GM12878 (cell line): ENCODE results near the gene AKAP13. TPM values are rescaled to one million over a fixed set of nuclear protein-coding genes. Genes with fewer than 3 reads are reported as not detected.

Source experiments
- BACH1 ChIP-seq: fragments of 450-650 bp; IDR thresholded peaks from 2 replicates; pipeline ENCODE4 v1.6.1; 2017; ENCODE audit warnings: mild to moderate bottlenecking, borderline replicate concordance
- BCL11A ChIP-seq: IDR thresholded peaks from 2 replicates; pipeline ENCODE4 v1.6.1; 2011; ENCODE audit warnings: low read depth, low read length
- BMI1 ChIP-seq: fragments of 450-650 bp; IDR thresholded peaks from 2 replicates; pipeline ENCODE4 v1.6.1; 2016; ENCODE audit warnings: mild to moderate bottlenecking, moderate library complexity, borderline replicate concordance
- CREB1 ChIP-seq: IDR thresholded peaks from 2 replicates; pipeline ENCODE4 v1.6.1; 2012; ENCODE audit warnings: low read depth, mild to moderate bottlenecking, inconsistent platforms
- DPF2 ChIP-seq: fragments of 450-650 bp; IDR thresholded peaks from 2 replicates; pipeline ENCODE4 v1.6.1; 2017; ENCODE audit warnings: mild to moderate bottlenecking
- E2F8 ChIP-seq: fragments of 450-650 bp; IDR thresholded peaks from 2 replicates; pipeline ENCODE4 v1.6.1; 2018; ENCODE audit warnings: mild to moderate bottlenecking, low read depth, moderate library complexity; ENCODE audit not compliant: partially characterized antibody
- E4F1 ChIP-seq: fragments of 450-650 bp; IDR thresholded peaks from 2 replicates; pipeline ENCODE4 v1.6.1; 2018; ENCODE audit warnings: borderline replicate concordance, mild to moderate bottlenecking; ENCODE audit not compliant: partially characterized antibody
- EED ChIP-seq: sonication (generic); IDR thresholded peaks from 2 replicates; pipeline ENCODE4 v1.6.1; 2016; ENCODE audit warnings: antibody characterized with exemption, low read depth
- HDAC2 ChIP-seq: fragments of 200-600 bp; sonication (generic); IDR thresholded peaks from 2 replicates; pipeline ENCODE4 v1.6.1; 2017
- IRF3 ChIP-seq: fragments of 450-650 bp; IDR thresholded peaks from 2 replicates; pipeline ENCODE4 v1.6.1; 2014; ENCODE audit warnings: mild to moderate bottlenecking
- JUND ChIP-seq: IDR thresholded peaks from 2 replicates; pipeline ENCODE4 v1.6.1; 2012; ENCODE audit warnings: low read depth, mild to moderate bottlenecking, low read length, improper control_type of control experiment, moderate library complexity
- MLLT1 ChIP-seq: fragments of 450-650 bp; IDR thresholded peaks from 2 replicates; pipeline ENCODE4 v1.6.1; 2016; ENCODE audit warnings: mild to moderate bottlenecking
- MTA2 ChIP-seq: fragments of 450-650 bp; IDR thresholded peaks from 2 replicates; pipeline ENCODE4 v1.6.1; 2016; ENCODE audit warnings: low read depth, mild to moderate bottlenecking, moderate library complexity
- PAX8 ChIP-seq: fragments of 450-650 bp; IDR thresholded peaks from 2 replicates; pipeline ENCODE4 v1.6.1; 2017; ENCODE audit warnings: mild to moderate bottlenecking, moderate library complexity
- PML ChIP-seq: IDR thresholded peaks from 2 replicates; pipeline ENCODE4 v1.6.1; 2012; ENCODE audit warnings: low read length, inconsistent platforms
- POLR2A ChIP-seq: IDR thresholded peaks from 2 replicates; pipeline ENCODE4 v1.6.1; 2011; ENCODE audit warnings: low read depth, mild to moderate bottlenecking, low read length
- RAD51 ChIP-seq: fragments of 450-650 bp; IDR thresholded peaks from 2 replicates; pipeline ENCODE4 v1.6.1; 2016; ENCODE audit warnings: moderate library complexity, mild to moderate bottlenecking, inconsistent platforms
- SREBF1 ChIP-seq: IDR thresholded peaks from 2 replicates; pipeline ENCODE4 v1.6.1; 2012; ENCODE audit warnings: mild to moderate bottlenecking, low read length
- TCF3 ChIP-seq: IDR thresholded peaks from 2 replicates; pipeline ENCODE4 v1.6.1; 2012; ENCODE audit warnings: low read depth, mild to moderate bottlenecking, low read length, borderline replicate concordance; ENCODE audit not compliant: insufficient read depth
- ZBTB40 ChIP-seq: fragments of 450-650 bp; IDR thresholded peaks from 2 replicates; pipeline ENCODE4 v1.6.1; 2016; ENCODE audit warnings: mild to moderate bottlenecking, moderate library complexity, borderline replicate concordance
- ZNF274 ChIP-seq: IDR thresholded peaks from one replicate; pipeline ENCODE4 v1.8.0; 2011; ENCODE audit not compliant: insufficient read length, insufficient read depth
- polyA plus RNA-seq, 11 experiments: library from polyadenylated mRNA; depleted of rRNA in 4 of 11; unstranded in 6 of 11; stranded (reverse) in 5 of 11; fragments of >200 nt; fragmentation: Nextera tagmentation in 4 of 11; fragmentation: Illumina TruSeq in 1 of 11; extraction: Ambion mirVana in 4 of 11; extraction: Trizol in 1 of 11; gene quantifications; 1 replicate in 1 of 11; 2 replicates in 10 of 11; pipeline versions ENCODE4 v1.2.1 to v1.2.3, GENCODE V29; 2011 to 2016; ENCODE audit warnings: inconsistent platforms in 2 of 11, missing spikeins in 2 of 11, low read depth in 1 of 11
- total RNA-seq, 4 experiments: library from RNA; depleted of rRNA in 3 of 4; stranded (reverse); fragments of >200 nt in 3 of 4; fragmentation: Illumina TruSeq in 1 of 4; extraction: Trizol in 1 of 4; gene quantifications; 2 replicates each; pipeline versions ENCODE4 v1.2.1 to v1.2.3, GENCODE V29; 2013 to 2021

AKAP13 gene
- total and polyA plus RNA-seq, 10 of the 15 experiments (the other 5 are each of a cell fraction or from before 2014, with no cell fraction given) = 14.4 to 74.9 (median 55.1) TPM

- TF ChIP-seq MLLT1 (peak; percentile 52; the same call in 1 of the 2 replicates), EED (no peak), E4F1 (no peak), BCL11A (peak; percentile 55; the same call in 1 of the 2 replicates), HDAC2 (no peak), BMI1 (no peak; the same call in 1 of the 2 replicates), RAD51 (peak; percentile 39; the same call in 1 of the 2 replicates), ZBTB40 (no peak), PAX8 (no peak), IRF3 (no peak), BACH1 (no peak), E2F8 (no peak), CREB1 (no peak), JUND (no peak), POLR2A (peak; percentile 75), PML (no peak), ZNF274 (no peak), SREBF1 (no peak), DPF2 (peak; percentile 28; the same call in 1 of the 2 replicates), MTA2 (peak; percentile 80), TCF3 (peak; percentile 84)
Observed at GRCh38 chr15:85692873-85693272, 312.5 kb downstream of the AKAP13 start (continued).
